Measurements from ENCODE around the gene KCNG2.
A peak's percentile ranks its signal among the peaks of the same experiment; 100 is the strongest.

Gene KCNG2

GRCh38 chr18:79884963-79885728 is 87.4 kb downstream of the KCNG2 start:
- DNase-seq (ENCODE audit: low read depth in 3 of 3) = no peak

DNA sequence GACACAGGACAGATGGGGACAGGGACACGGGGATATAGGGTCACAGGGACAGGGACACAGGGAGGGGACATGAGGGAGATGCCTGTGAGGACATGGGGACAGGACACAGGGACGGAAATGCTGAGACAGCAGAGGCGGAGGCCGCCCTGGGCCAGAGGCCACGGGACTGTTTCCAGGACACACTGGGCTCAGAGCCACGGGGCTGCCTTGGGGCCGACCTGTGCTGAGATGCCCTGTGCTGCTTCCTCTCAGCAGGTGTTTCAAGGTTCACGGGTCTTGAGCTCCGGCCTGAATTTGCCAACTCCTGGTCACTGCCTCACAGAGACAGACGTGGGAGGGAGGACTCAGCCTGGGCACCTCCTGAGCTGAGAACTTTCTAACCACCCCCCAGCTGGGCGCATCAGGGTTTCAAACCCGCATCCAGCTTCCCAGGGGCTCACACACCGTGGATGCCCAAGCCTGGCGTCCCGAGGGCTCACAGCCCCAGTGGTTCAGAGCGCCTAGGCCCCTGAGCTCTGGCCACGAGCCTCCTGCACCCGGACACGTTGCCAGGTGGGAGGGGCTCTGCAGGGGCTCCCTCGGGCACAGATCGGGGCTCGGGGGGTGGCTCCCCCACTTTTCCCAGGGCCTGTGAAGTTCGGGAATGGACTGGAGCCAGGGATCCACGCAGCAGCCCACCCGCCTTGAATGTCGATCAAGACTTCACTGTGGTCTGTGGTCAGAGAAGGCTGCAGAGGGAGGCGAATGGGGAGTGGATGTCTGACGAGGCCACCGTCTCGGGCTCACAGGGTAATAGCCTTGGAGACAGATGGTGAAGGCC is 89.7 kb downstream of the KCNG2 start:
- DNase-seq (ENCODE audit: low read depth in 3 of 3) = no peak

GRCh38 chr18:79888016-79888415 is 90.3 kb downstream of the KCNG2 start:
- no peak for DNase-seq (ENCODE audit: low read depth in 3 of 3)

DNA sequence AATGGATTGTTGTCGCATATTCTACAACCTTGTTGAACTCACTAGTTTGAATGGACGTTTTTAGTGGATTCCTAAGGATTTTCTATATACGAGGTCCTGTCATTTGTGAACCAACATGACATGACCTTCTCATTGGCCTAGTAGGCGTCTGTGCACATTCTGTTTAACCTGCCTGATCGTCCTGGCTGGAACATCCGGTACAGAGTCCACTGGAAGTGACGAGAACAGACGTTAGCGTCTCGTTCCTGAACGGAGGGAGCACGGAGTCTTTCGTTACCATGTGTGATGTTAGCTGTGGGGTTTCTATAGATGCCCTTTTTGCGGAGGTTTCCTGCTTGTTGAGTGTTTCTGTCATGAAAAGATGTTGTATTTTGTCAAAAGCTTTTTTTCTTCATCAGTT is 91.8 kb downstream of the KCNG2 start:
- no peak for DNase-seq (ENCODE audit: low read depth in 3 of 3)

DNA sequence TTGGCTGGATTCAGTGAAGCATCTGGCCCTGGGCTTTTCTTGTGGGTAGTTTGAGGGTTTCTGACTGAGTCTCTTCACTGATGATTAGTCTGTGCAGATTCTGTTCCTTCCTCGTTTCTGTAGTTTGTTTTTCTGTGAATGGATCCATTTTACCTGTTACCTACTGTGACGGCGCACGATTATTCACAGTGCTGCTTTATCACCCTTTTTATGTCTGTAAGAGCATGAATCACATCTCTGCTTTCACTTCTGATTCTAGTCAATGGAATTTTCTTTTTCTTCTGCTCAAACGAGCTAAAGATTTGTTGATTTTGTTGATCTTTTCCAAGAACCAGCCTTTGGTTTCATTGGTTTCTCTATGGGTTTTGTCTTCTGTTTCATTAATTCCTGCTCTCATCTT is 92.9 kb downstream of the KCNG2 start:
- peak in 1 of 3 donors; percentile 21 for DNase-seq (ENCODE audit: low read depth in 3 of 3)

GRCh38 chr18:79896738-79897137 is 99.0 kb downstream of the KCNG2 start:
- no peak for DNase-seq (ENCODE audit: low read depth in 3 of 3)

GRCh38 chr18:79897940-79898625 is 100.3 kb downstream of the KCNG2 start:
- DNase-seq (ENCODE audit: low read depth in 3 of 3) = no peak

- DNase-seq (ENCODE audit: low read depth in 3 of 3) = no peak
These were observed 101.3 kb downstream of the KCNG2 start for GRCh38 chr18:79898952-79899608.

- DNase-seq (ENCODE audit: low read depth in 3 of 3) = no peak
These were observed 102.1 kb downstream of the KCNG2 start for GRCh38 chr18:79899609-79900445.

DNA sequence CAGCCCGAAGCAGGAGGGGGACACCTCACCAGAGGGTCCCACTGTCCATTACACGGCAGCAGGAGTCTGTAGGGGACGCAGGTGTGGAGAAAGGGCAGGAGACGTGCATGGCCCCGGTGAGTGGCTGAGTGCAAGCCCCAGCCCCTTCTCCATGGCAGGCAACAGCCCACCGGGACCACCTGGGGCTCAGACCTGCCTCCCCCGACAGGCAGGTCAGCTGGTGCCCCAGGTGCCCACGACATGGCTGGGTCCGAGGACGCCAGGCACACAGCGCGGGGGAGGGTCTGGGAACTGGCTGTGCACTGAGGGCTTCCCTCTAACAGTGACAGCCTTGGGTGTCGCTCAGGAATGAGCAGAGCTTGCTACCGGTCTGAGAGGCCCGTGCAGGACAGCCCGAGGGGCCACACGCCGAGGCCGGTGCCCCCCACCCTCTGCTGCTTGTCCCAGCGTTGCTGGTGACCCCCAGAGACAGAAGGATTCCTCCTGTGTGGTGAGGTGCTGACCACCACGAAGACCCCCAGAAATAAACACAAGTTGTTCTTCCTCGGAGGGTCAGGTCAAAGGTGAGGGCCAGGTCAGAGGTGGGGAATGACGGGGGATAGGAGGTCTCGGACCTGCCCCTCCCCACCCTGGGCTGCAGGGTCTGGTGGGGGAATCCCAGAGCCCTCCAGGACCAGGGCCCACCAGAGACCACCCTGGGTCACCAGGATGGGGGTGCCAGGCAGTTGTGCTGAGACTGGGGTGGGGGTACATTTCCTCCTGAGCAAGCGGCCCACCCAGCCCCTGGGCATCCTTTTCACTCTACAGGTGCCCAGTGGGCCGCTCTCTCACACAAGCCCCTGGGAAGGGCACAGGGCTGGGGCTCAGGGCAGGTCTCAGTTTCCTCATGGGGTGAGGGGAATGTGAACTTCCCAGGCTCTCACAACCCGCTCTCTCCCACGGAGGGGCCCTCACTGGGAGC is 103.2 kb downstream of the KCNG2 start:
- DNase-seq (ENCODE audit: low read depth in 3 of 3) = no peak

DNA sequence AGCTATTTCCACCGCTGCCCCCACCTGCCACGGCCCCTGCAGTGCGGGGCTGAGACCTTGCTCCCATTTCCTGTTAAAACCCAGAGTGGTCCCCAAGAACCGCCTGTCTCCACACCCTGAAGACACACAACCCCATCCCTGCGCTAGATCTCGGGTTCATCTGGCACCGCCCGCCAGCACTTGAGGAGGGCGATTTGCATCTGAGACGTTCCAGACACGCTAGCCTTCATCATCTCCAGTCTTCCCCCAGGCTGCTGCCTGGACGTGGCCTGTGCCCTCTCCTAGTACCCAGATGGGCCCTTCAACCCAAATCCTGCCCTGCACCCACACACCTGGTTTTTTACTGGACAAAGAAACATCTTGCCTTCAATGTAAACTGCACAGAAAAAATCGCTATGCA is 103.9 kb downstream of the KCNG2 start:
- DNase-seq (ENCODE audit: low read depth in 3 of 3) = no peak

DNA sequence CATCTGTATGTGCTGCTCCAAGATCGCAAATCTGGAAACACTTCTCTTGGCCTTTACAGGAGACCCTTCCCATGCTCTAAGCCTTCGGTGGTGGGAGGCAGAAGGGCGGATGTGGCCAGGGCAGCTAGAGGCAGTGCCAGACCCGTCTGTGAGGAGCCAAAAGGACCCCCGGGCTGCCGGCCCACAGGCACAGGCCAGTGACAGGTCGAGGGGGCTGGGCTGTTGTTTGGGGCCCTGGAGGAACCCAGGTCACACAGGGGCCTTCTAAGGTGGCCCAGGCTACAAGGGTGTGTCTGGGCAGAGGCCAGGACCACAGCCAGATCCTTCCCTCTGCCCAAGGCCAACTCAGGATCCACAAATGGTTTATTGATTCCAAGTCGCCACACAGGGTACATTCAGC is 104.3 kb downstream of the KCNG2 start:
- no peak for DNase-seq (ENCODE audit: low read depth in 3 of 3)

DNA sequence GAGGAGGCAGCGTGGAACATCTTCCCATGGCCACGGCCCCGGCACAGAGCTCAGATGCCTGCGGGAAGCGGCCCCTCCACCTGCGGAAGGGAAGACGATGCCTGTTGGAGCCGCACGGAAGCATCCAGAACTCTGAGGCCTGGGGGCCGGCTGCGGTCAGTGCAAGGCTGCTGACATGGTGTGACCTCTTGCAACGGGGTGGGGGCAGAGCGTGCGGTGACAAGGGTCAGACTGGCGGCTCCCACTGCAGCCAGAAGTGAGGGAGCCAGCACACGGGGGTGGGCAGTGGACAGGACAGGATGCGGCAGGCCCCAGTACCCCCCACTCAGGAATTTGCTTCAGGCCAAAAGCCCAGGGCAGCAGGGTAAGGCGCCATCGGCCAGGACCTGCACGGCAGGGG is 104.9 kb downstream of the KCNG2 start:
- DNase-seq (ENCODE audit: low read depth in 3 of 3) = no peak

DNA sequence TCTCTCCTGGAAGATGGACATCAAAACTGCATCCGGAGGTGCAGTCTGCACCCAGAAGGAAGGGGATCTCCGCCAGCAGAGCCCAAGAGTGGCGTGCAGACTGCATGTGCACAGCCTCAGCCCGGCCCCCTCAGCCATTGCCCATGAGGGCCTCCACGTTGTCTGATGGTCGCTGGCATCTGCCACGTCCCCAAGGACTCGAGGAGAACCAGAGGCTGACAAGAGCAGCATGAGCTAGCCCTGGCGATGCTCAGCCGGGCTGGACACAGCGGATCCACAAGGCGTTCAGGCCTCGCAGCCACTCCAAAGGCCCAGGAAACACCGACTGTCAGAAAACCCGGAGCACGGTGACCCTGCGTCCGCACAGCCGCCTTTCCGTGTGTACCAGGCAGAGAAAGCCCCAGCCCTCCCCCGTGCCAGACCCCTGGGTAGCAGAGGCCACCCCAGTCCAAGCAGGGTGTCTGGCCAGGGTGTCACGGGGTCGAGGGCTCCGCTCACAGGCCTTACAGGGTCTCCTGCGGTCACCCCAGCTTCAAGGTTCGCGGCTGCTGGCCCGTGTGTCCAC is 105.4 kb downstream of the KCNG2 start:
- DNase-seq (ENCODE audit: low read depth in 3 of 3) = no peak

DNA sequence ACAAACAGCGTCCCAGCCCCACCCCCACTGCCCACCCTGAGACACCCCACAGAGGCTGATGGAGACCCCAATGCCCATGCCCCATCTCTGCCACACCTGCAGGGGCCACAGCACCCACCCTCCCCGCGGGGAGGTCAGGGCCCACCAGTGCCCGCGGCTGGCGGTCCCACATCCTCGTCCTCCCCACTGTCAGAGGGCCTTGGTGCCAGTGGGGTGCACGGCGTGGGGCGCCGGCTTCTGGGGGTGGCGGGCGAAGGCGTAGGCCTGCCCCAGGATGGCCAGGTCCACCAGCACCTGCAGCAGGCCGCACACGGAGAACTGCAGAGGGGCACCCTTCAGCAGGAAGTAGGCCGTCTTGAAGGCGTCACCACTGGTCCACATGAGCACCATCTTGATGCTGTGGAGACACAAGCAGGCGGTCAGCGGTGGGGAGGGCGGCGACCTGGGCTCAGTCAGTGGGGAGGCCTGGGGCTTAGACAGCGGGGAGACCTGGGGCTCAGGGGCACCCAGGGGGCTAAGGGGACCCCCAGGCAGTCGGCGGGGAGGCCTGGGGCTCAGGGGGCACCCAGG is 106.1 kb downstream of the KCNG2 start:
- no peak for DNase-seq (ENCODE audit: low read depth in 3 of 3)

- DNase-seq (ENCODE audit: low read depth in 3 of 3) = no peak
These were observed 106.8 kb downstream of the KCNG2 start for GRCh38 chr18:79904357-79905147.

GRCh38 chr18:79905389-79905911 is 107.7 kb downstream of the KCNG2 start:
- no peak for DNase-seq (ENCODE audit: low read depth in 3 of 3)

DNA sequence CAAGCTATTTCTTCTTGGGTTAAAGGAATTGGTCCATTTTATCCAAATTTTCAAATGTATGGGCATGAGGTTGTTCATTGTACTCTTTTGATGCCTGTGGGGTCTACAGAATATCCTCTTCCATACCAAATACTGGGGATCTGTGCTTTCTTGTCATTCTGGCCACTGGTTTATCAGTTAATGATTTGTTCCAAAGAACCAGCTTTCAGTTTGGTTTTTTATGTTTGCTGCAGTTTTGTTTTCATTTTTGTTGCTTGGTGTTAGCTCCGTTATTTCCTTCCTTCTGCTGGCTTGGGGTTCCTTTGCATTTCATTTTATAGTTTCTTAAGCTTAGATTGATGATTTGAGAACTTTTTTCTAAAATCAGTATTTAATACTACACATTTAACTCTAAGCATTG is 108.3 kb downstream of the KCNG2 start:
- DNase-seq (ENCODE audit: low read depth in 3 of 3) = no peak
